ENCODE measurements around the gene OPRL1. TPM values are rescaled to one million over a fixed set of nuclear protein-coding genes. Genes with fewer than 3 reads are reported as not detected.

Gene OPRL1
- polyA plus RNA-seq (2011; rRNA removed) (0.86 and 1.1 TPM in 2 replicates), polyA minus RNA-seq (2011; rRNA and poly(A)+ RNA removed) (1.2 and 1.7 TPM in 2 replicates)

DNA sequence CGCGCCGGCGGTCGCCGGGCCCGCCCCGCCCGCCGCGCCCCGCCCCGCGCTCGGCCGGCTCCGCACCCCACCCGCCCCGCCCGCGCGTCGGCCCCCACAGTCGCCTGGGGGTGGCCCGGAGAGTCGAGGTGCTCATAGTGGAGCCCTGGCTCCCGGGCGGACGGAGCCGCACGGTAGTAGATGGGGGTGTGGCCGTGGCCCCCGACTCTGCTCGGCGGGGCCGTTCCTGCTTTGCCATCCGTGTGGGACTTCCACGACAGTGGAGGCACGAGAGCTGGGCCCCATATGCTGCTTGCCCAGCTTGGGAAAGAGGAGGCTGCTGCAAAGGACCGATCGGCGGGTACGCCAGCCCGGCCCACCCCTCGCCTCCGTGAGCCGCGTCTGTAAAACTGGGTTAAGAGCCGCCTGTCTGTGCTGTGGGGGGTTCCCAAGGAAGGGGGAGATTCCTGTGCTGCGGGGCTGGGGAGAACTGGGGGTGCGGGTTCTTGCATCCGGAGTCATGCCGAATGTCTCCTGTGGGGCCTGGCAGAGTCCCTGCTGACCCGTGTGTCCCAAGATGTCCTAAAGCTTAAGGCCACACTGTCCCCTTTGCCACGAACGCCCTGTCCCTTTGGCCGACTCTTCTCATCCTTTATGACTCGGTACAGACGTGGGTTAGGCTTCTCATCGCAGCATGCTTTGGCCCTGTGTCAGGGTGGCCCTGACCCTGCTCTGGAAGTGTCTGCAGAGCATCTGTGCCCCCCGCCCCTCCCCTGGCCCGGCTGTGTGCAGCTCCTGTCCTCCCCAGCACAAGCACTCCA is at the start of gene OPRL1:
Gene OPRL1, plus strand, starts transcription at position 70 of the 800 bp plus-strand sequence. CDS start 12,639 bp downstream, outside the sequence.
- H3K27me3 ChIP-seq (ENCODE audit: control insufficient read depth, insufficient read depth, low read length), result peaks cover 15% of the 10 kb centered on the region
- ChIA-PET CTCF (interaction anchor here (1.3 to 1.8 kb wide), 2 partner anchors 23 to 40 kb away, joined by 3 to 5 read pairs; no protein-coding TSS in a partner anchor), POLR2A (no interaction called here)
- TF ChIP-seq, protein P1, sequence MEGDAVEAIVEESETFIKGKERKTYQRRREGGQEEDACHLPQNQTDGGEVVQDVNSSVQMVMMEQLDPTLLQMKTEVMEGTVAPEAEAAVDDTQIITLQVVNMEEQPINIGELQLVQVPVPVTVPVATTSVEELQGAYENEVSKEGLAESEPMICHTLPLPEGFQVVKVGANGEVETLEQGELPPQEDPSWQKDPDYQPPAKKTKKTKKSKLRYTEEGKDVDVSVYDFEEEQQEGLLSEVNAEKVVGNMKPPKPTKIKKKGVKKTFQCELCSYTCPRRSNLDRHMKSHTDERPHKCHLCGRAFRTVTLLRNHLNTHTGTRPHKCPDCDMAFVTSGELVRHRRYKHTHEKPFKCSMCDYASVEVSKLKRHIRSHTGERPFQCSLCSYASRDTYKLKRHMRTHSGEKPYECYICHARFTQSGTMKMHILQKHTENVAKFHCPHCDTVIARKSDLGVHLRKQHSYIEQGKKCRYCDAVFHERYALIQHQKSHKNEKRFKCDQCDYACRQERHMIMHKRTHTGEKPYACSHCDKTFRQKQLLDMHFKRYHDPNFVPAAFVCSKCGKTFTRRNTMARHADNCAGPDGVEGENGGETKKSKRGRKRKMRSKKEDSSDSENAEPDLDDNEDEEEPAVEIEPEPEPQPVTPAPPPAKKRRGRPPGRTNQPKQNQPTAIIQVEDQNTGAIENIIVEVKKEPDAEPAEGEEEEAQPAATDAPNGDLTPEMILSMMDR (IDR thresholded peaks at IDR 0.05; ENCODE audit: low read depth, low read length), result no peak
- no peak within 1 kb of the TSS for H3K27ac ChIP-seq (ENCODE audit: low read depth, low read length)
- H3K9me3 ChIP-seq (ENCODE audit: control insufficient read depth, insufficient read depth, low read length), result peaks cover 4% of the 10 kb centered on the region; the same call in 1 of the 2 replicates
- no peak for DNase-seq (ENCODE audit: low read depth, low spot score)
- H3K4me3 ChIP-seq (ENCODE audit: low read depth, low read length), result peak within 1 kb of the TSS; percentile 68

DNA sequence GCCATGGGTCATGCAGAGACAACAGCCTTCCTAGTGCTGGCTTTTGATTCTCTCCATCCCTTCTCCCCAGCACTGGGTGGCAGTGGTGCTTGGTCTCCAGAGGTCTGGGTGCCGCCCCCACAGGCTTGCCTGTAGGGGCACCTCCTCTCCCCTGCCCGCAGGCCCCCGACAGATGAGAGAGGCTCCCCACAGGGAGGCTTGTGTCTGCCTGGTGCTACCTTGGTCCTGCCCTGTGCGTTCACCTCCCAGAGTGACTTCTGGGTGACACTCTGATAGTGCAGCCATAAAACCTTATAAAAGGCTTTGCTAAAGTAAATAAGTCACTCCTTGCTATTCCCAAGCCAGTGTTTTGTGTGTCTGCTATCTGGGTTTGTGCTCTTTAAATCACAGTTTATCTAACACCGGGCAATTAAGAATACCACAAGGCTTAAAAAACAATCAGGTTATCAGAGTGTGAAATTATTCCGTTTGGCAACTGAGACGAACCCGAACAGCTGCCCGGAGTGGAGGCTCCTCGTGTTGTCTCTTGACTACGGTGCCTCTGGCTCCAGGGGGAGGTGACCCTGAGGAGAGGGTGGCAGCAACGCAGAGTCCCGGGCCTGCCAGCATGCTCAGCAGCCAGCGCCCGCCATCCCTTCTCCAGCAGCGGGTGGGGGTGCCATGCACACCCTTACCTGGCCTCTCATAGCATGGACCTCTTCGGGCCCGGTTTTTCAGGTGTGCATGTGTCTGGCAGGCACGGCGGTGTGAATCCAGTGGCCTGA is 49.3 kb upstream of the OPRL1 start:
- Histone ChIP-seq H3K4me3 (ENCODE audit: low read depth, low read length) (no peak overlapping the region), H3K9me3 (ENCODE audit: control insufficient read depth, insufficient read depth, low read length) (no peaks in the 10 kb centered on the region; the same call in 1 of the 2 replicates), H3K27me3 (ENCODE audit: control insufficient read depth, insufficient read depth, low read length) (no peaks in the 10 kb centered on the region), H3K27ac (ENCODE audit: low read depth, low read length) (no peak overlapping the region)
- no peak for DNase-seq (ENCODE audit: low read depth, low spot score)
- ChIA-PET CTCF (no interaction called here), POLR2A (no interaction called here)
- TF ChIP-seq, protein P1 (IDR thresholded peaks at IDR 0.05; ENCODE audit: low read depth, low read length), result no peak

DNA sequence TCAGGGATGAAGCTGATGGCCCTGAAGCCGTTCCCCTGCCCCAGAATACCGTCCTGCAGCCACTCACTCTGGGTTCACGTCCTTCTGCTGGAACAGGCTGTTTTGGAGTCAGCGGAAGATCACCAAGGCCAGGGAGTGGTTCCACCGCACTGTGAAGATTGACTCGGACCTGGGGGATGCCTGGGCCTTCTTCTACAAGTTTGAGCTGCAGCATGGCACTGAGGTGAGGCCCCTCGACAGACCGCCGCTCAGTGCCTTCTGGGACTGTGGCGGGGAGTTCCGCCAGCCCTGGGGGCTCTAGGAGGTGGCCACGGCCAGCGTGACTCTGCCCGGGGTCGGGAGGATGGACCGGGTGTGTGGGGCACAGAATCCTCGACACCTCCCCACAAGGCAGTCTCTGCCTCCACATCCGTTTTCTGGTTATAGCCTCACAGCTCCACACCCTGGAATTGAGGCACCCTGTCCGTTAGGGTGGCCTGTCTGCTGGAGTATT is 48.0 kb upstream of the OPRL1 start:
- CTCF ChIA-PET, result no interaction called here
- TF ChIP-seq, protein P1 (IDR thresholded peaks at IDR 0.05; ENCODE audit: low read depth, low read length), result no peak
- H3K4me3 ChIP-seq (ENCODE audit: low read depth, low read length), result no peak overlapping the region
- H3K27ac ChIP-seq (ENCODE audit: low read depth, low read length), result no peak overlapping the region
- no peaks in the 10 kb centered on the region for H3K27me3 ChIP-seq (ENCODE audit: control insufficient read depth, insufficient read depth, low read length)
- DNase-seq (ENCODE audit: low read depth, low spot score), result no peak
- POLR2A ChIA-PET, result no interaction called here
- no peaks in the 10 kb centered on the region; the same call in 1 of the 2 replicates for H3K9me3 ChIP-seq (ENCODE audit: control insufficient read depth, insufficient read depth, low read length)

DNA sequence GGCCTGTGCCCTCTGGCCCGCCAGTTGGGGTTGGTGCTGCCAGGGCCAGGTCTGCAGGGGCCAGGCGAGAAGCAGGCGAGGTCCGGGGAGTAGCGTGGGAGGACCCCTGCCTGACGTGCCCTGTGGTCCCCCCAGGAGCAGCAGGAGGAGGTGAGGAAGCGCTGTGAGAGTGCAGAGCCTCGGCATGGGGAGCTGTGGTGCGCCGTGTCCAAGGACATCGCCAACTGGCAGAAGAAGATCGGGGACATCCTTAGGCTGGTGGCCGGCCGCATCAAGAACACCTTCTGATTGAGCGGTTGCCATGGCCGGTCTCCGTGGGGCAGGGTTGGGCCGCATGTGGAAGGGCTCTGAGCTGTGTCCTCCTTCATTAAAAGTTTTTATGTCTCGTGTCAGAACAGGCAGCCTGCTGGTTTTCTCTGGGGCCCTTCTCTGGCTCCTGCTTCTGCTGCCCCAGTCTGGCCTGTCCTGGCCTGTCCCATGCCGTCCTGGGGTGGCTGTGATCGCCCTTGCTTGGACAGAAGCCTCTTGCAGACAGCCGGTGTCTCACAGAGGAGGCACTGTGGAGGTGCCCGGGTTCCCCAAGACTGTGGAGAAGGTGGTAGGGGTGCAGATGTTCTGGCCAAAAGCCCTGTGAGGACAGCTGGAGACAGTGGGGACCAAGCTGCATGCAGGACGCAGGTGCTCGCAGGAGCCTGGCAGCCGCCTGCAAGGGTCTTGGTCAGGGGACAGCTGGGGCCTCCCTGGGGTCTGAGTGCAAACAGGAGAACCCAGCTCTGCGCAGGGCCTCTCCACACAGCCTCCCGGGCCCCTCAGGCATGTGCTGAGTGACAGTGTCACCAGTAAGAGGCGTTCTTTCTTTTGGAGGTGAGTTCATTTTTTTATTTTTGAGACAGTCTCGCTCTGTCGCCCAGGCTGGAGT is 46.9 kb upstream of the OPRL1 start:
- Histone ChIP-seq H3K27me3 (ENCODE audit: control insufficient read depth, insufficient read depth, low read length) (peaks cover 8% of the 10 kb centered on the region), H3K9me3 (ENCODE audit: control insufficient read depth, insufficient read depth, low read length) (no peaks in the 10 kb centered on the region; the same call in 1 of the 2 replicates), H3K4me3 (ENCODE audit: low read depth, low read length) (no peak overlapping the region), H3K27ac (ENCODE audit: low read depth, low read length) (no peak overlapping the region)
- no peak for DNase-seq (ENCODE audit: low read depth, low spot score)
- ChIA-PET CTCF (no interaction called here), POLR2A (no interaction called here)
- TF ChIP-seq, protein P1 (IDR thresholded peaks at IDR 0.05; ENCODE audit: low read depth, low read length), result no peak
